SK-N-SH (cell line): ENCODE results near the gene RFT1. TPM values are rescaled to one million over a fixed set of nuclear protein-coding genes. Genes with fewer than 3 reads are reported as not detected.

Experiments used
- CTCF ChIA-PET: fragments of 300-600, 350-600 bp; formaldehyde crosslinking; extraction: SDS; loops from one replicate; lab custom pipeline; 2021; lab: Yijun Ruan, JAX
- POLR2A ChIA-PET: fragments of 350-600 bp; sonication (Branson Sonifier 250); formaldehyde crosslinking; extraction: SDS; loops from one replicate; lab custom pipeline; 2020; ENCODE audit warnings: antibody characterized with exemption, inconsistent platforms; lab: Yijun Ruan, JAX
- DNase-seq: peaks from one replicate; pipeline ENCODE4 v3.0.0; 2012
- H2AFZ ChIP-seq: fragments of 200-600 bp; sonication (generic); 2 replicates; pipeline ENCODE4 v1.8.1; 2016; ENCODE audit warnings: antibody characterized with exemption, mild to moderate bottlenecking, low read depth
- H3F3A ChIP-seq: fragments of 200-600 bp; sonication (generic); replicated peaks from 2 replicates; pipeline ENCODE3; 2016; ENCODE audit warnings: antibody characterized with exemption, mild to moderate bottlenecking; ENCODE audit not compliant: insufficient read depth
- H3K27ac ChIP-seq, 2 experiments: fragments of 200-500 bp in 1 of 2; fragments of 200-600 bp in 1 of 2; sonication (Bioruptor generic) in 1 of 2; sonication (generic), shearing (Covaris generic) in 1 of 2; 2 replicates each; pipeline versions ENCODE4 v1.5.1 to v1.6.1; 2014 to 2016; ENCODE audit warnings: low read depth in 2 of 2, inconsistent platforms in 1 of 2, low read length in 1 of 2, mild to moderate bottlenecking in 1 of 2, mixed read lengths in 1 of 2
- H3K27me3 ChIP-seq: fragments of 200-600 bp; sonication (generic), shearing (Covaris generic); 2 replicates; pipeline ENCODE4 v1.6.1; 2016; ENCODE audit warnings: mixed run types; ENCODE audit not compliant: insufficient read depth
- H3K36me3 ChIP-seq, 2 experiments: fragments of 200-500 bp in 1 of 2; fragments of 200-600 bp in 1 of 2; sonication (Bioruptor generic) in 1 of 2; sonication (generic) in 1 of 2; replicated peaks in 1 of 2; 2 replicates each; pipeline versions ENCODE3 to v1.5.1; 2014 to 2016; ENCODE audit warnings: low read length in 1 of 2, mild to moderate bottlenecking in 1 of 2; ENCODE audit not compliant: insufficient read depth in 2 of 2, control insufficient read depth in 1 of 2
- H3K4me1 ChIP-seq, 2 experiments: fragments of 200-500 bp in 1 of 2; fragments of 200-600 bp in 1 of 2; sonication (Bioruptor generic) in 1 of 2; sonication (generic), shearing (Covaris generic) in 1 of 2; 2 replicates each; pipeline versions ENCODE4 v1.5.1 to v1.6.1; 2014 to 2016; ENCODE audit warnings: low read depth in 1 of 2, low read length in 1 of 2, mixed run types in 1 of 2; ENCODE audit not compliant: insufficient read depth in 2 of 2, control insufficient read depth in 1 of 2
- H3K4me2 ChIP-seq: fragments of 200-600 bp; sonication (generic), shearing (Covaris generic); 2 replicates; pipeline ENCODE4 v1.6.1; 2017; ENCODE audit warnings: mixed run types
- H3K4me3 ChIP-seq, 2 experiments: fragments of 200-500 bp in 1 of 2; fragments of 200-600 bp in 1 of 2; sonication (Bioruptor generic) in 1 of 2; sonication (generic), shearing (Covaris generic) in 1 of 2; 2 replicates each; pipeline versions ENCODE4 v1.5.1 to v1.8.1; 2014 to 2016; ENCODE audit warnings: low read depth in 2 of 2, inconsistent platforms in 1 of 2, low read length in 1 of 2, mild to moderate bottlenecking in 1 of 2, mixed read lengths in 1 of 2, moderate library complexity in 1 of 2
- H3K79me2 ChIP-seq: fragments of 200-600 bp; sonication (generic); 2 replicates; pipeline ENCODE4 v1.8.1; 2017; ENCODE audit warnings: mild to moderate bottlenecking; ENCODE audit not compliant: insufficient read depth
- H3K9ac ChIP-seq: fragments of 200-600 bp; sonication (generic); 2 replicates; pipeline ENCODE4 v1.6.1; 2017; ENCODE audit warnings: mixed run types
- H3K9me2 ChIP-seq: fragments of 200-600 bp; sonication (generic); 2 replicates; pipeline ENCODE4 v1.6.1; 2017; ENCODE audit warnings: mixed run types
- H3K9me3 ChIP-seq: fragments of 200-600 bp; sonication (generic); 2 replicates; pipeline ENCODE4 v1.6.1; 2017; ENCODE audit warnings: mixed run types, mild to moderate bottlenecking, moderate library complexity
- H4K20me1 ChIP-seq: fragments of 200-600 bp; sonication (generic); 2 replicates; pipeline ENCODE4 v1.6.1; 2017; ENCODE audit warnings: mild to moderate bottlenecking, mixed run types; ENCODE audit not compliant: insufficient read depth
- CHD2 ChIP-seq: fragments of 150-350 bp; IDR thresholded peaks from 2 replicates; pipeline ENCODE4 v1.6.1; 2018; ENCODE audit warnings: low read length; ENCODE audit not compliant: partially characterized antibody
- EP300 ChIP-seq, 2 experiments: IDR thresholded peaks; 2 replicates each; pipeline versions ENCODE4 v1.4.0 to v1.6.1; 2012; ENCODE audit warnings: borderline replicate concordance in 1 of 2, low read depth in 1 of 2, low read length in 1 of 2
- GABPA ChIP-seq: IDR thresholded peaks from 2 replicates; pipeline ENCODE4 v1.4.0; 2012; ENCODE audit warnings: low read depth, mild to moderate bottlenecking
- GATA2 ChIP-seq: sonication (generic); formaldehyde crosslinking; IDR thresholded peaks from 2 replicates; pipeline ENCODE4 v1.5.0; 2020; ENCODE audit warnings: mild to moderate bottlenecking, missing genetic modification reagents
- JUND ChIP-seq: IDR thresholded peaks from 2 replicates; pipeline ENCODE4 v1.4.0; 2012
- MEF2A ChIP-seq: IDR thresholded peaks from 2 replicates; pipeline ENCODE4 v1.4.0; 2012; ENCODE audit warnings: low read depth, borderline replicate concordance
- REST ChIP-seq: IDR thresholded peaks from 2 replicates; pipeline ENCODE4 v1.6.1; 2012; ENCODE audit warnings: mild to moderate bottlenecking, low read depth, low read length, moderate library complexity
- RFX5 ChIP-seq: IDR thresholded peaks from 2 replicates; pipeline ENCODE4 v1.6.1; 2012; ENCODE audit warnings: mild to moderate bottlenecking, improper control_type of control experiment, low read length
- SMC3 ChIP-seq: IDR thresholded peaks from 2 replicates; pipeline ENCODE4 v1.6.1; 2012; ENCODE audit warnings: low read depth, low read length, improper control_type of control experiment
- TCF12 ChIP-seq: IDR thresholded peaks from 2 replicates; pipeline ENCODE4 v1.4.0; 2012
- WGBS: methylation state at CpG from one replicate; pipeline ENCODE4 v1.1.6; 2017; ENCODE audit warnings: low lambda C conversion rate; 5-methylcytosine and 5-hydroxymethylcytosine counted together
- polyA plus RNA-seq, 3 experiments: library from polyadenylated mRNA; depleted of rRNA; stranded (reverse); fragments of >200 nt; gene quantifications; 2 replicates each; pipeline ENCODE4 v1.2.3, GENCODE V29; 2012
- TF ChIP-seq, protein P1 (sequence below): IDR thresholded peaks from 2 replicates; pipeline ENCODE4 v1.4.0; 2012; ENCODE audit warnings: low read depth, borderline replicate concordance
- TF ChIP-seq, protein P2 (sequence below): IDR thresholded peaks from 2 replicates; pipeline ENCODE4 v1.4.0; 2012; ENCODE audit warnings: low read depth, borderline replicate concordance
- TF ChIP-seq, protein P3 (sequence below): IDR thresholded peaks from 2 replicates; pipeline ENCODE4 v1.4.0; 2012; ENCODE audit warnings: low read depth

RFT1 gene
- polyA plus RNA-seq, 1 of the 3 experiments (the other 2 are of a cell fraction) = 13.8 TPM

DNA sequence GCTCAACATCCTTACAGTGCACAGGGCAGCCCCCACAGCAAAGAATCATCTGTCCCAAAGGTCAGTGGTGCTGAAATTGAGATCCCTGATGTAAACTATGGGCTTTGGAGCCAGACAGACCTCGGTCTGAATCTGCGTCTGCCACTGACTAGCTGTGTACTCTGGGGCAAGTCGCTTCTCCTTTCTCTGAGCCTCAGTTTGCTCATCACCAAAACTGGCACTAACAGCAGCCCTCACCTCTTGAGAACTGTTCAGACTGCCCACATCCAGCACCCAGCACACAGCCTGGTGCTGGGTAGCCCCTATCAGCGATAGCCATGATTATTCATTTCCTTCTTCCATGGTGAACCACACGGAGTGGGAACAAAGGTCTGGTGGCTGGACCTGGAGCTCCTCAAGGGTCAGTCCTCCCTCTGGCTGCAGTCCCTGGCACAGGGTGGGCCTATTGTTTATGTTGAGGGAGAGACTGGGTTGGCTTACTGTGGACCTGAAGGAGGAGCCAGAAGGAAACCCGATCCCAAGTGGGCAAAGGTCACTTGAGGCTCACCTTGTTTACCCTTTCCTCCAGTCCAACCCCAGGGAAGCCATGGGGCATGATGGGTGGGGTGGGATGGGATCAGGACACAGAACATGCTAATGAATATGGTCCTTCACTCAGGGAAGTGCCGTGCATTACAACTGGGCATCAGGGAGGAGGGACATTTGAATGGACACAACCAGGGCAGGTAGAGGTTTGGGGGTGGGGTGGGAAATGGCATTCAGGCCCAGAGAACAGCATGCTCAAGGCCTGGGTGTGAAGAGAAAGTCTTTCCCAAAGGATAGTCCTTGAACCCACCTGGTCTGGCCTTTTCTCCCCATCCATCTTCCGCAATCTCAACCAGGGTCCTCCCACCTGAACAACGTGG is 29.2 kb upstream of the RFT1 start:
- no peaks in the 10 kb centered on the region for H3K9me2 ChIP-seq
- peaks cover 4% of the 10 kb centered on the region for H3F3A ChIP-seq
- H4K20me1 ChIP-seq = no peaks in the 10 kb centered on the region
- H3K4me3 ChIP-seq = no peak overlapping the region
- peaks cover 6 to 7% of the 10 kb centered on the region in 2 experiments; a peak in 2 of 4 replicates for H3K4me1 ChIP-seq
- no peak for DNase-seq
- no peaks in the 10 kb centered on the region for H3K36me3 ChIP-seq
- TF ChIP-seq TCF12 (no peak), REST (peak; percentile 66)
- no peak overlapping the region for H3K27ac ChIP-seq
- ChIA-PET CTCF (interaction anchor here (0.6 to 1.4 kb wide), 10 partner anchors 10 to 623 kb away, joined by 3 to 8 read pairs (median 4); no protein-coding TSS in a partner anchor), POLR2A (no interaction called here)
- H2AFZ ChIP-seq = no peak overlapping the region
- peaks cover 8% of the 10 kb centered on the region; the same call in 1 of the 2 replicates for H3K79me2 ChIP-seq
- peak overlapping the region; percentile 90 for H3K4me2 ChIP-seq
- no peaks in the 10 kb centered on the region for H3K9me3 ChIP-seq
- WGBS = 92% methylated on average over 9 of the region's 9 CpGs
- no peak overlapping the region for H3K9ac ChIP-seq
- no peaks in the 10 kb centered on the region for H3K27me3 ChIP-seq

GRCh38 chr3:53158765-53159155 is 28.5 kb upstream of the RFT1 start:
- Histone ChIP-seq H3K4me2 (no peak overlapping the region), H3K36me3 (no peaks in the 10 kb centered on the region), H3K4me3 (no peak overlapping the region), H3K9ac (no peak overlapping the region), H3K4me1 (peaks cover 6 to 7% of the 10 kb centered on the region in 2 experiments; a peak in 2 of 4 replicates), H4K20me1 (no peaks in the 10 kb centered on the region), H3K27ac (no peak overlapping the region), H3K9me3 (no peaks in the 10 kb centered on the region), H3F3A (peaks cover 1% of the 10 kb centered on the region), H3K27me3 (no peaks in the 10 kb centered on the region), H2AFZ (no peak overlapping the region), H3K79me2 (peaks cover 8% of the 10 kb centered on the region; the same call in 1 of the 2 replicates), H3K9me2 (no peaks in the 10 kb centered on the region)
- WGBS = 95% methylated on average over 2 of the region's 2 CpGs
- DNase-seq = no peak
- CTCF ChIA-PET = interaction anchor here (0.9 to 1.7 kb wide), 6 partner anchors 11 to 62 kb away, joined by 3 to 7 read pairs (median 6); no protein-coding TSS in a partner anchor
- POLR2A ChIA-PET = no interaction called here
- TF ChIP-seq CHD2 (no peak), GATA2 (CRISPR knock-in tag) (no peak), JUND (no peak), MEF2A (no peak), RFX5 (no peak), EP300 (IDR thresholded peaks at IDR 0.05; ENCODE audit: borderline replicate concordance in 1 of 2, low read depth in 1 of 2, low read length in 1 of 2) (no peak), GABPA (no peak), SMC3 (no peak), REST (no peak)
- TF ChIP-seq, protein P1, sequence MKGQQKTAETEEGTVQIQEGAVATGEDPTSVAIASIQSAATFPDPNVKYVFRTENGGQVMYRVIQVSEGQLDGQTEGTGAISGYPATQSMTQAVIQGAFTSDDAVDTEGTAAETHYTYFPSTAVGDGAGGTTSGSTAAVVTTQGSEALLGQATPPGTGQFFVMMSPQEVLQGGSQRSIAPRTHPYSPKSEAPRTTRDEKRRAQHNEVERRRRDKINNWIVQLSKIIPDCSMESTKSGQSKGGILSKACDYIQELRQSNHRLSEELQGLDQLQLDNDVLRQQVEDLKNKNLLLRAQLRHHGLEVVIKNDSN = no peak
- TF ChIP-seq, protein P2, sequence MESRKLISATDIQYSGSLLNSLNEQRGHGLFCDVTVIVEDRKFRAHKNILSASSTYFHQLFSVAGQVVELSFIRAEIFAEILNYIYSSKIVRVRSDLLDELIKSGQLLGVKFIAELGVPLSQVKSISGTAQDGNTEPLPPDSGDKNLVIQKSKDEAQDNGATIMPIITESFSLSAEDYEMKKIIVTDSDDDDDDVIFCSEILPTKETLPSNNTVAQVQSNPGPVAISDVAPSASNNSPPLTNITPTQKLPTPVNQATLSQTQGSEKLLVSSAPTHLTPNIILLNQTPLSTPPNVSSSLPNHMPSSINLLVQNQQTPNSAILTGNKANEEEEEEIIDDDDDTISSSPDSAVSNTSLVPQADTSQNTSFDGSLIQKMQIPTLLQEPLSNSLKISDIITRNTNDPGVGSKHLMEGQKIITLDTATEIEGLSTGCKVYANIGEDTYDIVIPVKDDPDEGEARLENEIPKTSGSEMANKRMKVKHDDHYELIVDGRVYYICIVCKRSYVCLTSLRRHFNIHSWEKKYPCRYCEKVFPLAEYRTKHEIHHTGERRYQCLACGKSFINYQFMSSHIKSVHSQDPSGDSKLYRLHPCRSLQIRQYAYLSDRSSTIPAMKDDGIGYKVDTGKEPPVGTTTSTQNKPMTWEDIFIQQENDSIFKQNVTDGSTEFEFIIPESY = no peak
- TF ChIP-seq, protein P3, sequence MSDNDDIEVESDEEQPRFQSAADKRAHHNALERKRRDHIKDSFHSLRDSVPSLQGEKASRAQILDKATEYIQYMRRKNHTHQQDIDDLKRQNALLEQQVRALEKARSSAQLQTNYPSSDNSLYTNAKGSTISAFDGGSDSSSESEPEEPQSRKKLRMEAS = no peak
